ENCODE data around the gene YJU2. TPM values are rescaled to one million over a fixed set of nuclear protein-coding genes. Genes with fewer than 3 reads are reported as not detected.

YJU2 gene
- total RNA-seq, 4 donors from 2014 or later: 10.7 to 21.5 (median 17.5) TPM

GRCh38 chr19:4257025-4257424 is 10.1 kb downstream of the YJU2 start:
- TF ChIP-seq, protein P1, sequence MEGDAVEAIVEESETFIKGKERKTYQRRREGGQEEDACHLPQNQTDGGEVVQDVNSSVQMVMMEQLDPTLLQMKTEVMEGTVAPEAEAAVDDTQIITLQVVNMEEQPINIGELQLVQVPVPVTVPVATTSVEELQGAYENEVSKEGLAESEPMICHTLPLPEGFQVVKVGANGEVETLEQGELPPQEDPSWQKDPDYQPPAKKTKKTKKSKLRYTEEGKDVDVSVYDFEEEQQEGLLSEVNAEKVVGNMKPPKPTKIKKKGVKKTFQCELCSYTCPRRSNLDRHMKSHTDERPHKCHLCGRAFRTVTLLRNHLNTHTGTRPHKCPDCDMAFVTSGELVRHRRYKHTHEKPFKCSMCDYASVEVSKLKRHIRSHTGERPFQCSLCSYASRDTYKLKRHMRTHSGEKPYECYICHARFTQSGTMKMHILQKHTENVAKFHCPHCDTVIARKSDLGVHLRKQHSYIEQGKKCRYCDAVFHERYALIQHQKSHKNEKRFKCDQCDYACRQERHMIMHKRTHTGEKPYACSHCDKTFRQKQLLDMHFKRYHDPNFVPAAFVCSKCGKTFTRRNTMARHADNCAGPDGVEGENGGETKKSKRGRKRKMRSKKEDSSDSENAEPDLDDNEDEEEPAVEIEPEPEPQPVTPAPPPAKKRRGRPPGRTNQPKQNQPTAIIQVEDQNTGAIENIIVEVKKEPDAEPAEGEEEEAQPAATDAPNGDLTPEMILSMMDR (IDR thresholded peaks at IDR 0.05; ENCODE audit: low read depth): no peak

DNA sequence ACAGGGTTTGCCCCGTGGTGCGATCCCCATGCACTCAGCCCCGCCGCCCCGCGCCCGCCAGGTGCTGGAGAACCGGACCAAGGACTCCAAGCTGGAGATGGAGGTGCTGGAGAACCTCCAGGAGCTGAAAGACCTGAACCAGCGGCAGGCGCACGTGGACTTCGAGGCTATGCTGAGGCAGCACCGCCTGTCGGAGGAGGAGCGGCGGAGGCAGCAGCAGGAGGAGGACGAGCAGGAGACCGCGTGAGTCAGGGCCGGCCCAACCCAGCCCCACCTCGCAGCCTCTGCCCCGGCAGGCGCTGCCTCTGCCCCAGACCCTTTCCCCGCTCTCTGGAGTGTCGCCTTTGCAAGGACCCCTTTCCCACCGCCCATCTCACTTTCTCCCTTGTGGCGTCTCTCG is 11.3 kb downstream of the YJU2 start:
- TF ChIP-seq, protein P1 (IDR thresholded peaks at IDR 0.05; ENCODE audit: low read depth): no peak

DNA sequence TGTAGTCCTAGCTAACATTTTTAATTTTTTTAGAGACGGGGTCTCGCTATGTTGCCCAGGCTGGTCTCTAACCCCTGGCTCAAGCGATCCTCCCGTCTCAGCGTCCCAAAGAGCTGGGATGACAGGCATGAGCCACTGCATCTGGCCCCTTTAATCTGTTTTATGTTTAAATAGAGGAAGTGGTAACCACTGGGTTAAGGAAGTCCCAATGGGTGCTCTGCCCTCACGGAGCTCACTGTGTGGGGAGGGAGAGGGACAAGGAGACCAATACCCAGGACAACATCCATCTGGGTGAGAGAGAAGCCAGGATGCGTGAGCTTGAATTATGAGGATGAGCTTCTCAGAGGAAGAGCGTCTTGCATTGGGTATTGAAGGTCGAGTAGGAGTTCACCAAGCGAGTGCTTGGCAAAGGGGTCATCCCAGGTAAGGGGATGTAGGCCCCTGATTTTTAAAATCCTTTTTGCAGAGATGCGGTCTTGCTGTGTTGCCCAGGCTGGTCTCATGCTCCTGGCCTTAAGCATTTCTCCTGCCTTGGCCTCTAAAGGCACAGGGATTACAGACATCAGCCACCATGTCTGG is 13.8 kb downstream of the YJU2 start:
- TF ChIP-seq, protein P1 (IDR thresholded peaks at IDR 0.05; ENCODE audit: low read depth): no peak

GRCh38 chr19:4264812-4265211 is 17.9 kb downstream of the YJU2 start:
- TF ChIP-seq, protein P1 (IDR thresholded peaks at IDR 0.05; ENCODE audit: low read depth): no peak

DNA sequence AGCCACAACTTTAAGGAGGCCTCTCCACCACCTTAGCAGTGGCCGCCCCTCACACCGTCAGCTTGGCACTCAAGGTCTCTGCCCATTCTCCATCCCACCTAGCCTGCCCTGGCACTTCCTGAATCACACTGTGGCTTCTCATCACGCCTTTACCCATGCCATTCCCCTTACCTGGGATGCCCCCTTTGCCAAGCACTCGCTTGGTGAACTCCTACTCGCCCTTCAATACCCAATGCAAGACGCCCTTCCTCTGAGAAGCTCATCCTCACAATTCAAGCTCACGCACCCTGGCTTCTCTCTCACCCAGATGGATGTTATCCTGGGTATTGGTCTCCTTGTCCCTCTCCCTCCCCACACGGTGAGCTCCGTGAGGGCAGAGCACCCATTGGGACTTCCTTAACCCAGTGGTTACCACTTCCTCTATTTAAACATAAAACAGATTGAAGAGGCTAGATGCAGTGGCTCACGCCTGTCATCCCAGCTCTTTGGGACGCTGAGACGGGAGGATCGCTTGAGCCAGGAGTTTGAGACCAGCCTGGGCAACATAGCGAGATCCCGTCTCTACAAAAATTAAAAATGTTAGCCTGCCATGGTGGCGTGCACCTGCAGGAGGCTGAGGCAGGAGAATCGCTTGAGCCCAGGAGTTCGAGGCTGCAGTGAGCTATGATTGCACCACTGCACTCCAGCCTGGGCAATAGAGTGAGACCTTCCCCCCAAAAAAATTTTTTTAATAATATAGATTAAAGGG is 19.5 kb downstream of the YJU2 start:
- TF ChIP-seq, protein P1 (IDR thresholded peaks at IDR 0.05; ENCODE audit: low read depth): no peak

DNA sequence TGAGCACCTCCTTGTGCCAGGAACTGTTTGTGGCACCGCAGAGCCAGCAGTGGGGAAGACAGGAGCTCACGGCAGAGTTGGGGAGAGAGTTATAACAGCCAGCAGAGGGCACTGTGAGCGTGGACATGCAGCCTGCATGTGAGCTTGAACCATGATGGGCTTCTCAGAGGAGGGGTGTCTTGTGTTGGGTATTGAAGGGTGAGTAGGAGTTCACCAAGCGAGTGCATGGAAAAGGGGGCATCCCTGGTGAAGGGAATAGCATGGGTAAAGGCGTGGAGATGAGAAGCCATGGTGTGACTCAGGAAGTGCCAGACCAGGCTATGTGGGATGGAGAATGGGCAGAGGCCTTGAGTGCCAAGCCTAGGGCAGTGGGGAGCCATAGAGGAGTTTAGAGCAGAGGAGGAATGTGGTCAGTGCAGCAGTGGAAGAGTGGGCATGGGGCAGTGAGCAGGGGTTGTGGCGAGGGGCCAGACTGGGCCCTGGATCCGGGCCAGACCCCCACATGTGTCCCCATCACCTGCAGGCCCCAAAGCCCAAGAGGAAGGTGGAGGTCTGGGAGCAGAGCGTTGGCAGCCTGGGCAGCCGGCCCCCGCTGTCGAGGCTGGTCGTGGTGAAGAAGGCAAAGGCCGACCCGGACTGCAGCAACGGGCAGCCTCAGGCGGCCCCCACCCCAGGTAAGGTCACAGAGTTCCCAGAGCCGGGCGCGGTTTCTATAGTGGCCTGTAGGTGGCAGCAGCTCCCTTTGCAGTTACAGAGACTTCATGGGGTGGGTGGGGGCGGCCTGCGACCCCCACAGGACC is 20.4 kb downstream of the YJU2 start:
- TF ChIP-seq, protein P1 (IDR thresholded peaks at IDR 0.05; ENCODE audit: low read depth): no peak
